Ovary (tissue), 9 donors: Measurements from ENCODE around the gene IFNLR1. TPM values are rescaled to one million over a fixed set of nuclear protein-coding genes. Genes with fewer than 3 reads are reported as not detected.

Experiments used
- DNase-seq, 5 donors: peaks; one replicate each; pipeline ENCODE4 v3.0.0-alpha.2; 2019 to 2020
- H3K27ac ChIP-seq, 2 donors: fragments of 200-600 bp; one replicate each; pipeline versions ENCODE4 v1.5.1 to v1.8.0; 2019 to 2022
- H3K27me3 ChIP-seq: fragments of 200-600 bp; one replicate; pipeline ENCODE4 v1.8.0; 2022
- H3K36me3 ChIP-seq: fragments of 200-600 bp; sonication (generic); one replicate; pipeline ENCODE4 v1.5.1; 2019
- H3K4me1 ChIP-seq: one replicate; pipeline ENCODE4 v1.8.1; 2013; ENCODE audit warnings: mild to moderate bottlenecking, moderate library complexity; ENCODE audit not compliant: insufficient read depth
- H3K4me3 ChIP-seq: fragments of 200-600 bp; sonication (generic); one replicate; pipeline ENCODE4 v1.5.1; 2017
- H3K9me3 ChIP-seq, 2 donors: fragments of 200-600 bp in 1 of 2; sonication (generic) in 1 of 2; one replicate each; pipeline versions ENCODE4 v1.5.1 to v1.8.1; 2013 to 2019; ENCODE audit warnings: mild to moderate bottlenecking in 1 of 2, moderate library complexity in 1 of 2
- EP300 ChIP-seq: sonication (generic); formaldehyde crosslinking; IDR thresholded peaks from one replicate; pipeline ENCODE4 v1.6.1; 2017; ENCODE audit warnings: antibody characterized with exemption
- POLR2A ChIP-seq: fragments of 450-650 bp; IDR thresholded peaks from one replicate; pipeline ENCODE4 v1.6.1; 2017; ENCODE audit warnings: antibody characterized with exemption, mild to moderate bottlenecking, moderate library complexity
- WGBS, 3 donors: extraction: QIAGEN DNeasy Blood & Tissue Kit in 1 of 3; methylation state at CpG; one replicate each; pipeline versions ENCODE4 v1.1.5 to v1.1.7; 2013 to 2017; 5-methylcytosine and 5-hydroxymethylcytosine counted together
- intact Hi-C, 4 donors: fragments of 100-400 bp; cut with DNase I; formaldehyde crosslinking; loops; one replicate each; pipeline versions ENCODE4 v1.11.0 to v1.15.1; 2022 to 2023
- polyA plus RNA-seq, 2 donors: library from polyadenylated mRNA; stranded (reverse); fragments of 200-250 nt in 1 of 2; fragments of 350-450 nt in 1 of 2; fragmentation: Illumina TruSeq in 1 of 2; extraction: RNeasy Lipid Tissue Mini Kit (QIAGEN cat#74804) in 1 of 2; gene quantifications; one replicate each; pipeline ENCODE4 v1.2.3, GENCODE V29; 2013 to 2014
- total RNA-seq, 7 donors: library from RNA; depleted of rRNA in 2 of 7; stranded (reverse); fragments of >200 nt in 2 of 7; fragmentation: NEBNext Ultra II Directional in 3 of 7; extraction: Animal tissue kit (Norgen Biotek cat#: 25700) in 3 of 7; gene quantifications; one replicate each; pipeline versions ENCODE4 v1.1.0 to v1.2.4, GENCODE V29; 2016 to 2023
- TF ChIP-seq, protein P1 (sequence below), 3 donors: fragments of 450-650 bp in 2 of 3; fragments of 200-600 bp in 1 of 3; IDR thresholded peaks; one replicate each; pipeline versions ENCODE4 v1.5.1 to v1.8.0; 2016 to 2022; ENCODE audit warnings: antibody characterized with exemption in 3 of 3, mild to moderate bottlenecking in 1 of 3
- donor health status: DM: no; HTN: no; CAD: no; lungs with moderate emphysema.
- donor health status: DM: no; HTN: no; CAD: no.
- donor health status: Bipolar disorder and iron deficiency.
- donor health status: DM: yes; HTN: yes; CAD: no.
- donor health status: DM: no; HTN: no; CAD: no.
- donor health status: DM: yes; HTN: yes; CAD: no.

Gene IFNLR1
- total and polyA plus RNA-seq, 9 donors, result 0.40 to 2.8 (median 1.8) TPM

DNA sequence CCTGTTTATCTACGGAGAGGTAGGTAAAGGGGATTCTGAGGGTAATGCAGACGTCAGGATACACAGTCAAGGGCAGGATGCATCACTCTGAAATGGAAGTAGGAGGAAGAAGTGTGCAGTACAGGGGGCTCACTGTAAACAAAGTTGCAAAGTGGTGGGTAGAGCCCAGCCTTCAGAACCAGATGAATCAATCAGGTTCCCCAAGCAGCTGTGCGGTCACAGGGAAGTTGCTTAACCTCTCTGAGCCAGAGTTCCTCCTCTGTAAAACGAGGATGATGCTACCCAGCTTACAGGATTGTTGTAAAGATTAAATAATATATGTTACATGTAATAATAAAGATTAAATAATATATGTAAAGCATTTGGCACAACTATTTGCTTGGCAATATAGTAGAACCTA is 61.6 kb downstream of the IFNLR1 start:
- Histone ChIP-seq H3K4me3 (no peak overlapping the region), H3K36me3 (no peaks in the 10 kb centered on the region), H3K4me1 (no peaks in the 10 kb centered on the region), H3K9me3 (no peaks in the 10 kb centered on the region), H3K27ac (no peak overlapping the region), H3K27me3 (no peaks in the 10 kb centered on the region)
- TF ChIP-seq, protein P1, sequence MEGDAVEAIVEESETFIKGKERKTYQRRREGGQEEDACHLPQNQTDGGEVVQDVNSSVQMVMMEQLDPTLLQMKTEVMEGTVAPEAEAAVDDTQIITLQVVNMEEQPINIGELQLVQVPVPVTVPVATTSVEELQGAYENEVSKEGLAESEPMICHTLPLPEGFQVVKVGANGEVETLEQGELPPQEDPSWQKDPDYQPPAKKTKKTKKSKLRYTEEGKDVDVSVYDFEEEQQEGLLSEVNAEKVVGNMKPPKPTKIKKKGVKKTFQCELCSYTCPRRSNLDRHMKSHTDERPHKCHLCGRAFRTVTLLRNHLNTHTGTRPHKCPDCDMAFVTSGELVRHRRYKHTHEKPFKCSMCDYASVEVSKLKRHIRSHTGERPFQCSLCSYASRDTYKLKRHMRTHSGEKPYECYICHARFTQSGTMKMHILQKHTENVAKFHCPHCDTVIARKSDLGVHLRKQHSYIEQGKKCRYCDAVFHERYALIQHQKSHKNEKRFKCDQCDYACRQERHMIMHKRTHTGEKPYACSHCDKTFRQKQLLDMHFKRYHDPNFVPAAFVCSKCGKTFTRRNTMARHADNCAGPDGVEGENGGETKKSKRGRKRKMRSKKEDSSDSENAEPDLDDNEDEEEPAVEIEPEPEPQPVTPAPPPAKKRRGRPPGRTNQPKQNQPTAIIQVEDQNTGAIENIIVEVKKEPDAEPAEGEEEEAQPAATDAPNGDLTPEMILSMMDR (IDR thresholded peaks at IDR 0.05), result no peak
- TF ChIP-seq POLR2A (no peak), EP300 (no peak)
- no peak for DNase-seq
- WGBS, 3 donors, result 73 to 77% (median 77%) methylated on average over 4 of the region's 4 CpGs
- intact Hi-C loops, result no loop called here

DNA sequence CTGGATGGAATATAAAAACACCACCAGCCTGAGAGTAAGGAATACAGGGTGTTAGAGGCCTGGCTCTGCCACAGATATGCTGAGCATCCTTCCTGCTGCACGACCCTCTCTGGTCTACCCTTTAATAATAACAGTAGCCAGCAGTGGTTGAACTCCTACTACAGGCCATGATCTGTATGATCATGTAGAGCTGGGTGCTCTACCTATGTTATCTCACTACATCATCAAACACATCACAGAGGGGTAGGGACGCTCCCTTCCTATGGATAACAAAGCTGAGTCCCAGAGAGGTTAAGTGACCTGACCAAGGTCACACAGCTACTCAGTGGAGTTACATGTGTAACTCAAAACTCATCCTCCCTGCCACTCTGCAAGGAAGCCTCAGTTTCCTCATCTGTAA is 62.1 kb downstream of the IFNLR1 start:
- WGBS, 3 donors, result 57 to 91% (median 87%) methylated on average over 2 of the region's 2 CpGs
- TF ChIP-seq, protein P1 (IDR thresholded peaks at IDR 0.05), result no peak
- TF ChIP-seq POLR2A (no peak), EP300 (no peak)
- Histone ChIP-seq H3K4me3 (no peak overlapping the region), H3K9me3 (no peaks in the 10 kb centered on the region), H3K4me1 (no peaks in the 10 kb centered on the region), H3K27ac (no peak overlapping the region), H3K27me3 (no peaks in the 10 kb centered on the region), H3K36me3 (no peaks in the 10 kb centered on the region)
- no peak for DNase-seq
- intact Hi-C loops, result no loop called here

DNA sequence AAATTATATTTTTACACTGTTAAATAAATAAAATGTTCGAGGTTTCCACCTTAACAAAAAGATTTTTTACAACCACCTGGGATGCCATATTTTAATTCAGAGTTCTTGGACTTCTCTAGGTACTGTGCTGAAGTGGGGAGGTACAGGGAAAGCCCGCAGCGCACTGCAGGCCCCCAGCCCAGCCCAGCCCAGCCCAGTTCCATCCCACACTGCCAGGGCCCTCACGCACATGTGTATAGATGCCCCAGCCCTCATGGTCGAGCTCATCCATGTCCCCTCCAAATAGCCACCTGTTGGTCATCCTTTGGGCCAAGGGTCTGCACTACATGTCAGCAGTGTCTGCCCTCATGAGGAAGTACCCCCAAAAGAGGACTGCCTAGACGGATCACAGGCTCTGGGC is 63.5 kb downstream of the IFNLR1 start:
- Histone ChIP-seq H3K4me1 (no peaks in the 10 kb centered on the region), H3K4me3 (no peak overlapping the region), H3K9me3 (no peaks in the 10 kb centered on the region), H3K27ac (no peak overlapping the region), H3K27me3 (no peaks in the 10 kb centered on the region), H3K36me3 (no peaks in the 10 kb centered on the region)
- no peak for DNase-seq
- TF ChIP-seq EP300, result no peak
- TF ChIP-seq POLR2A, result no peak
- TF ChIP-seq, protein P1 (IDR thresholded peaks at IDR 0.05), result no peak
- intact Hi-C loops, result no loop called here
- WGBS, 3 donors, result 79 to 93% (median 91%) methylated on average over 6 of the region's 6 CpGs

DNA sequence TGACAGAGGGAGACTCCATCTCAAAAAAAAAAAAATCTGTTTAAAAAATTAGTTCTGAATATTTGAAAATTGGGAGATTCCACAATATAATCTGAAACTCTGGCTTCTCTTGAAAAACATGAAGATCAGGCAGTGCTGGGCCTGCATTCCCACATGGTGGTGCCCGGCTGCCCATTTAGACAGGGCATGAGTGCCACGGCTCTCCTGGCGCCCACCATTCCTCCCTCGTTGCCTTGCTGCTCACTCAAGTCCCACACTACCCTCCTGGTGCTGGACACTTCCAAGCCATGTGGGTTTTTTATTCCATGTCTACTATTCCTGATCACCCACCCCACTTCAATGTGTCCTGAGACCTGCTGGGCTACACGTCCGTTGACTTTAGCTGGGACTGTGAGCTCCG is 64.3 kb downstream of the IFNLR1 start:
- WGBS, 3 donors, result 90 to 94% (median 92%) methylated on average over 7 of the region's 7 CpGs
- Histone ChIP-seq H3K4me1 (no peaks in the 10 kb centered on the region), H3K27me3 (no peaks in the 10 kb centered on the region), H3K9me3 (no peaks in the 10 kb centered on the region), H3K4me3 (no peak overlapping the region), H3K27ac (no peak overlapping the region), H3K36me3 (no peaks in the 10 kb centered on the region)
- DNase-seq, result no peak
- intact Hi-C loops, result no loop called here
- TF ChIP-seq, protein P1 (IDR thresholded peaks at IDR 0.05), result no peak
- TF ChIP-seq POLR2A (no peak), EP300 (no peak)

DNA sequence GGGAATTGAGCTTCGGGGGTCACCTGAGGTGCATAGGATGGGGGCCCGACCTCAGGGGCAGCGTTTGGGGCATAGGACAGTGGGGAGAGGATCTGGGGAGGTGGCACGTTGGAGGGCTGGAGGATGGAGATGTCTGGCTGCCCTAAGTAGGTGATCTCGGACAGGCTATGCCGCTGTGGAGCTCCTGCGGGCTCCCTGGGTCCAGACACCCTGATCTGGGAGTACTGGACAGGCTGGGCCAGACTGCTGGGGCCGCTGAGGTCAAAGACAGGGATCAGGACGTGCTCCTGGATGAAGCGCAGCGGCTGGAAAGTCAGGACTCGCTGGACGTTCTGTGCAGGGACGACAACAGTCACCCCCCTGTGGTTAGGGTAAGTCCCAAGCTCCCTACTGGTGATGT is 65.7 kb downstream of the IFNLR1 start:
- no peaks in the 10 kb centered on the region for H3K4me1 ChIP-seq
- intact Hi-C loops, result no loop called here
- DNase-seq, result no peak
- no peak overlapping the region for H3K27ac ChIP-seq
- H3K4me3 ChIP-seq, result no peak overlapping the region
- H3K9me3 ChIP-seq, result no peaks in the 10 kb centered on the region
- H3K36me3 ChIP-seq, result no peaks in the 10 kb centered on the region
- TF ChIP-seq EP300 (no peak), POLR2A (no peak)
- TF ChIP-seq, protein P1 (IDR thresholded peaks at IDR 0.05), result no peak
- 87 to 90% (median 88%) methylated on average over 14 of the region's 14 CpGs for WGBS, 3 donors
- no peaks in the 10 kb centered on the region for H3K27me3 ChIP-seq
